ENCODE results near the gene UQCRC2.
"Not testable (repeated sequence)": the region's sequence is repeated elsewhere in the genome, so short reads cannot be mapped to it uniquely, and the experiment has no call there.

DNA sequence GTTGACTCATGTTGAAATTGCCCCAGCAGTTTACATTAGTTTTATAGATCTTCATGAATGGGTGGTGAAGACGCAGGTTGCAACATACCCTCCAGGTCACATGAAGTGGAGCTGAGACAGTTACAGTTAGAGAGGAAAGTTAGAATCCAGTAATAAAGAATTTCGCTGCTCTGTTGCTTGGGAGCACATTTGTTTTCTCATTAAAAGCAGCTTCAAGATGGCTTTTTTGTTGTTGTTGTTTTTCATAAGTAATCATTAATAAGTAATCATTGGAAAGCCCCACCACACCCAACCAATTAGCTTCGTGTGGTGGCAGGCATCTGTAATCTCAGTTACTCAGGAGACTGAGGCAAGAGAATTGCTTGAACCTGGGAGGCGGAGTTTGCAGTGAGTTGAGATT lies 19.8 kb upstream of the UQCRC2 start:
- TF ChIP-seq POLR2AphosphoS5 (IDR thresholded peaks at IDR 0.05; ENCODE audit: insufficient read depth, low read depth, low read length); MYC (IDR thresholded peaks at IDR 0.05; ENCODE audit: low read depth, low read length); EZH2 (IDR thresholded peaks at IDR 0.05; ENCODE audit: borderline replicate concordance, low read depth, low read length, severe bottlenecking); JUN (IDR thresholded peaks at IDR 0.05; ENCODE audit: borderline replicate concordance, insufficient read depth, insufficient read length, low read depth); POLR2A (IDR thresholded peaks at IDR 0.05; ENCODE audit: low read depth, low read length): not testable (repeated sequence)
- TF ChIP-seq, protein P1, sequence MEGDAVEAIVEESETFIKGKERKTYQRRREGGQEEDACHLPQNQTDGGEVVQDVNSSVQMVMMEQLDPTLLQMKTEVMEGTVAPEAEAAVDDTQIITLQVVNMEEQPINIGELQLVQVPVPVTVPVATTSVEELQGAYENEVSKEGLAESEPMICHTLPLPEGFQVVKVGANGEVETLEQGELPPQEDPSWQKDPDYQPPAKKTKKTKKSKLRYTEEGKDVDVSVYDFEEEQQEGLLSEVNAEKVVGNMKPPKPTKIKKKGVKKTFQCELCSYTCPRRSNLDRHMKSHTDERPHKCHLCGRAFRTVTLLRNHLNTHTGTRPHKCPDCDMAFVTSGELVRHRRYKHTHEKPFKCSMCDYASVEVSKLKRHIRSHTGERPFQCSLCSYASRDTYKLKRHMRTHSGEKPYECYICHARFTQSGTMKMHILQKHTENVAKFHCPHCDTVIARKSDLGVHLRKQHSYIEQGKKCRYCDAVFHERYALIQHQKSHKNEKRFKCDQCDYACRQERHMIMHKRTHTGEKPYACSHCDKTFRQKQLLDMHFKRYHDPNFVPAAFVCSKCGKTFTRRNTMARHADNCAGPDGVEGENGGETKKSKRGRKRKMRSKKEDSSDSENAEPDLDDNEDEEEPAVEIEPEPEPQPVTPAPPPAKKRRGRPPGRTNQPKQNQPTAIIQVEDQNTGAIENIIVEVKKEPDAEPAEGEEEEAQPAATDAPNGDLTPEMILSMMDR (IDR thresholded peaks at IDR 0.05; ENCODE audit: extremely low read depth in 1 of 2, insufficient read depth in 1 of 2, low read depth in 1 of 2, low read length in 2 of 2) = not testable (repeated sequence)

Measured in endothelial cell of umbilical vein (primary cell).